Right ventricle myocardium superior (tissue), 1 donor: ENCODE results near the gene PPP1R1A. TPM values are rescaled to one million over a fixed set of nuclear protein-coding genes. Genes with fewer than 3 reads are reported as not detected.

Experiments
- ATAC-seq: fragments of 200-7000 bp; cut with Tn5 transposase; one replicate; pipeline ENCODE4 v1.9.1; 2020; ENCODE audit warnings: mild to moderate bottlenecking; ENCODE audit not compliant: poor library complexity
- DNase-seq: peaks from one replicate; pipeline ENCODE4 v3.0.0-alpha.2; 2020
- intact Hi-C: fragments of 100-400 bp; cut with DNase I; formaldehyde crosslinking; loops from one replicate; pipeline ENCODE4 v1.11.2; 2022
- long read RNA-seq: library from polyadenylated mRNA; unstranded; transcript quantifications from one replicate; pipeline ENCODE4 v2.0.0, GENCODE V29; 2021
- total RNA-seq: library from RNA; stranded (reverse); fragmentation: NEBNext Ultra II Directional; extraction: Animal tissue kit (Norgen Biotek cat#: 25700); gene quantifications from one replicate; pipeline ENCODE4 v1.2.1, GENCODE V29; 2021
- donor health status: DM: no; HTN: yes; CAD: no; lungs with severe emphysema.

Gene PPP1R1A, protein sequence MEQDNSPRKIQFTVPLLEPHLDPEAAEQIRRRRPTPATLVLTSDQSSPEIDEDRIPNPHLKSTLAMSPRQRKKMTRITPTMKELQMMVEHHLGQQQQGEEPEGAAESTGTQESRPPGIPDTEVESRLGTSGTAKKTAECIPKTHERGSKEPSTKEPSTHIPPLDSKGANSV
- 192 TPM for total RNA-seq
- long read RNA-seq, transcript PPP1R1A-201 (7 exons, 1,826 nt): major isoform, 327 of 359 reads
- long read RNA-seq, partial matches to known transcripts: 7 of 359 reads
- long read RNA-seq, other reads (novel, unspliced or antisense): 25 of 359 reads

DNA sequence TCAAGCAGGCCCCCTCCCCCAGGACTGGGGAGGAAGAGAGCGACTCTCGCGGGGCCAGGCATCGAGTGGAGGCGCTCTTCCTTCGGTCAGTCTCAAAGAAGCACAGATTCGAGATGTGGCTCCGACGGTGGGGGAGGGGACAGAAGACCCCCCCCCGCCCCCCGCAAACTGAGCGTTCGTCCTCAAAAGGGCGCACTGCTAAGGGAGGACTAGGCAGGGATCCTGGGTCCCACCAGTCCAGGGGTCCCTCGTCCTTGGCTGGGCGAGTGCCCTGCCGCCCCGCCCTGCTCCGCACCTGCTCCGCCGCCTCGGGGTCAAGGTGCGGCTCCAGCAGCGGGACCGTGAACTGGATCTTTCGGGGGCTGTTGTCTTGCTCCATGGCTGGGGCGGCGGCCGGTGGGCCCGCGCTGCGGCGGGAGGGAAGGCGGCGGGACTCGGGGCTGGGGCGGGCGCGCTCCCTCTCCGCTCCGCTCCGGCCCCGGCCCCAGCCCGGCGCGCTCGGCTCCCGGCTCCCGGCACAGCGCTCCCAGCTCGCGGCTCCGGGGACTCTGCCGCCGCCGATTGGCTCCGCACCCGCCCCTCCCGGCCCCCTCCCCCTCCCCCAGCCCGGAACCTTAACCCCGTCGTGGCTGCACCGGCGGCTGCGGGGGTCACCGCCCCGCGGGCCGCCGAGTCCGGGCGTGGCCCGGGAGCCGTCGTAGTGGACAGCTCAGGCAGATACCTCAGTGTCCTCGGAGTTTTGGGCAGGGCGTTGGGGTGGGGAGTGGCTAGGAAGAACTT is at the start of gene PPP1R1A:
Gene PPP1R1A, minus strand, starts transcription at position 550 of the 780 bp plus-strand sequence. Its CDS starts 171 bp downstream, at position 379.
- ATAC-seq (peak; percentile 66), DNase-seq (peak; percentile 55)
- intact Hi-C loops: no loop called here

DNA sequence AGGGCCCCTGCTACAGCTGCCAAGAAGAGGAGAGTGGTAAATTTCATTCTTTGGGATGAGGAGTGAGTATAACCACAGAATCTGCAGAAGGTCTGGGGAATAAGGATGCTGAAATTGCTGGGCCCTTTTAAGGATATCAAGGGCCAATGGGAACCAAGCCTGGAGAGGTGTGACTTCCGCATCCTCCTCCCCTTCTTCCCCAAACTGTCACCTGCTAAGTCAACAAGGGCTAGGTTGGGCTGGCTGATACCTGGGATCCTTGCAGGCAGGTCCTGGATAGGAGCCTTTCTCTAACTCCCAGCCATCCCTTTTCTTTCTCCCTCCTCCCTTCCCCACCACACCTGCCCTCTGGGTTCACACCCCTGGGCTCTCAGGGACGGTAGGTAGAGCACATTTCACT is 46.3 kb upstream of the PPP1R1A start, which contains the start of gene LACRT:
Gene LACRT, minus strand, starts transcription at position 101 of the 400 bp plus-strand sequence. Its CDS starts 54 bp downstream, at position 47.
- intact Hi-C loops: no loop called here
- ATAC-seq (no peak), DNase-seq (no peak)

DNA sequence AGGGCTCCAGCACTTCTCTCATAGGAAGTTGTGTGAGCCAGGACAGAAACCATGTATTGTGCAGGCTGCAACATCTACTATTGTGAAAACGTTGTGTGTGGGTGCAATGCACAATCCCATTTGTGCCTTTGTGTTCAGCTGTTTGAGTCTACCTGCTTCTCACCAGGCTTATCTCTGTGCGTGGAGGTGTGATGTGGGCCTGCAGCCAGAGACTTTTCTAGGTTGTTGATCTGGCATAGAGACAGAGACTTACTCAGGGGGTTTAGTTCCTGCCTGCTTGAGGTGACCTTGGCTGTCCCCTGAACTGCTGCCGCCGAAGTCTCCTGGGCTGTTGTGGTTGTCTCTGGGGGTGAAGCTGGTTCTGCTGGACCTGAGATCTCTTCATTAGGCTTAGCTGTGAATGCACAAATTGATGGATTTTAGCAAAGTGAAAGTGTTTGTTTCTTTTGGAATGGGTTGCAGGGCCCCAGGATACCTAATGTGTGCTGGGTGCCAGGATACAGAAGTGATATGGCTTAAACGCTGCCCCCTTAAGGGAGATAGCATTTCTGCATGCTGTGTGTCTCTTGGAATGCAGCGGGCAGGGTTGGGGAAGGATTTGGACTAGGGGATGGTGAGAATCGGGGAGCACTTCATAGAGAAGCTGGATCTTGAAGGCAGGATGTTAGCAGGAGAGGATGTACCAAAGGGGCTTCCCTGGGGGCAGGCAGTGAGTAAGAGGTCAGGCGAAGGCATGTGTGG is 43.7 kb upstream of the PPP1R1A start:
- intact Hi-C loops: no loop called here
- no peak for DNase-seq
- no peak for ATAC-seq

DNA sequence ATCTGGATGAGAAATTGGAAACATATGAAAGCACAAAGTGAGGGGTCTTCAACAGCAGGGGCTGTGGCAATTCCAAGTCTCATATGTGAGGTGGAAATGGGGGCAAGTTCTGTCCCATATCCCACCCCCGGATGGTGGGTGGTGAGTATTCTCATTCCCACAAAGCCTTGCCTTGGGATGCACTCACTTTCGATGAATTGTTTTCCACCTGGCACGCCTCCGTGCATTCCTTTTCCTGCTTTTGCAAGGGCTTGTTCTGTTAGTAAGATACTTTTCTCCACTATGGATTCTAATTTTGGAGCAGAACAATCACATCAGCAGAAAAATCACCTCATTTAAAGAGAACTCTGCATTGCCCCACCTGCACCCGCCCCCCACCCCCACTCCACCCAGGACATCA is 43.1 kb upstream of the PPP1R1A start:
- intact Hi-C loops: no loop called here
- ATAC-seq (no peak), DNase-seq (no peak)

DNA sequence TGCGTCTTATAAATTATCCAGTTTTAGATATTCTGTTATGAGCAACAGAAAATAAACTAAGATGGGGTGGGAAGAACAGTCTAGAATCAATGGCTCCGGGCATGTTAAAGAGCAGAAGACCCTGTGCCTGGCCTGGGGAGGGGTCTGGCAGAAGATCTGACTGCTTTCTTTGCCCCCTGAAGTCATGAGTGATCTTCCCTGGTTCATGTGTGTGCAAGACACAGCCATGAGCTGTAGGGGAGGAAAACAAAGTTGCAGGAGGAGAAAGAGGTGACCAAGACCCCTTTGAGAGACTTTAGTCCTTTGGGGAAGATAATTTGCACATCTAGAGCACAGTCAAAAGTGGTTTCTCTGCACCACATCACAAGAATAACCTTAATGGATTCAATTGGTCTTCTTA is 41.5 kb upstream of the PPP1R1A start:
- no peak for ATAC-seq
- DNase-seq: no peak
- intact Hi-C loops: no loop called here

DNA sequence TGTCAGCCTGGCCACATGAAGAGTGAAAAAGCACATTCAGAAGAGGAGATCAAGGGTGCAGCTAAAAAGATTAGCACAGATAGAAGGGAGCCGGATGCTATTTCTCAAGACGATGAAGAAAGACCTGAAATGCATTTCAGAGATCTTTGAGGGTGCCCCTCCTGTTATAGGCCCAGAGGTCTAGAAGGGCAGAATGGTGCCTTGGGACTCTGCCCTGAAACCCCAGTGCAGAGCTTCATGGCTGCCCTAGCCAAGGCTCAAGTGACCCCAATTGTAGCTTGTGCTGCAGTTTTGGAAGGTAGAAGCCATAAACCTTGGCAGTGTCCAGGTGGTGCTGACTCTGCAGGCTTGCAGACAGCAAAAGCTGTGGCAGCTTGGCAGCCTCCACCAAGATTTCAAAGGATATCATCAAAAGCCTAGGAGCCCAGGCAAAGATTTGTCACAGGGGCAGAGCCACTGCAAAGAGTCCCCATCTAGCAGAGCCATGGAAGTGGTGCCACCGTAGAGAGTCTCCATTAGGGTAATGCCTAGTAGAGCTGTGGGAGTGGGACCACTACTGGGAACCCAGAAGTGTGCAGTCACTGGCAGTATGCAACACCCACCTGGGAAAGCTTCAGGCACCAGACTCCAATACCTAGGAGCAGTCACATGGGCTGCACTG is 39.9 kb upstream of the PPP1R1A start:
- ATAC-seq (no peak), DNase-seq (no peak)
- intact Hi-C loops: no loop called here

DNA sequence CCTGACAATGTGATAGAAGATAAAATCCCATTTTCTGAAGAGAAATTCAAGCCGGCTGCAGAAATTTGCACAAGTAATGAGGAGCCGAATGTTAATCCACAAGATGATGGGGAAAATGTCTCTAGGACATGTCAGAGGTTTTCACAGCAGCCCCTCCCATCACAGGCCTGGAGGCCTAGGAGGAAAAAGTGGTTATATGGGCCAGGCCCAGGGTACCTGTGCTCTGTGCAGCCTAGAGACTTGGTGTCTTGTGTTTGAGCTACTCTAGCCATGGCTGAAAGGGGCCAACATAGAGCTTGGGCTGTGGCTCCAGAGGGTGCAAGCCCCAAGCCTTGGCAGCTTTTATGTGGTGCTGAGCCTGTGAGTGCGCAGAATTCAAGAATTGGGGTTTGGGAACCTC is 38.8 kb upstream of the PPP1R1A start:
- intact Hi-C loops: no loop called here
- ATAC-seq (no peak), DNase-seq (no peak)

DNA sequence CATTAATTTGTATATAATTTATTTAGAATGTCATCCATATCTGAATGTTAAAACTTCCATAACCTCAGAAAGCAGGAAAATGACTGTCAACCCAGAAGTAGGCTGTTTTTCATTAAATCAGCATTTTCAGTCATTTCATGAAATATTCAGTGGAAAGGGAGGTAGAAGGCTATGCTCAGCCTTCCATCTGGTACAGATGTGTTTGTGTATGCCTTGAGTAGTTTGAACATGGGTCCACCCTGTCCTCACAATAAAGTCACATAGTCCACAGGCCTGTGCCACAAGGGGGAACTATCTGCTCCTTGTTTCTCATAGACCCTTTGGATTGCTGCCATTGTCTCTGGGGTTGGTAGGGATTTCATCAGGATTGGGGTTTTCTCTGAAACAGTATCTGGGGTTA is 37.1 kb upstream of the PPP1R1A start:
- DNase-seq (no peak), ATAC-seq (no peak)
- intact Hi-C loops: no loop called here

DNA sequence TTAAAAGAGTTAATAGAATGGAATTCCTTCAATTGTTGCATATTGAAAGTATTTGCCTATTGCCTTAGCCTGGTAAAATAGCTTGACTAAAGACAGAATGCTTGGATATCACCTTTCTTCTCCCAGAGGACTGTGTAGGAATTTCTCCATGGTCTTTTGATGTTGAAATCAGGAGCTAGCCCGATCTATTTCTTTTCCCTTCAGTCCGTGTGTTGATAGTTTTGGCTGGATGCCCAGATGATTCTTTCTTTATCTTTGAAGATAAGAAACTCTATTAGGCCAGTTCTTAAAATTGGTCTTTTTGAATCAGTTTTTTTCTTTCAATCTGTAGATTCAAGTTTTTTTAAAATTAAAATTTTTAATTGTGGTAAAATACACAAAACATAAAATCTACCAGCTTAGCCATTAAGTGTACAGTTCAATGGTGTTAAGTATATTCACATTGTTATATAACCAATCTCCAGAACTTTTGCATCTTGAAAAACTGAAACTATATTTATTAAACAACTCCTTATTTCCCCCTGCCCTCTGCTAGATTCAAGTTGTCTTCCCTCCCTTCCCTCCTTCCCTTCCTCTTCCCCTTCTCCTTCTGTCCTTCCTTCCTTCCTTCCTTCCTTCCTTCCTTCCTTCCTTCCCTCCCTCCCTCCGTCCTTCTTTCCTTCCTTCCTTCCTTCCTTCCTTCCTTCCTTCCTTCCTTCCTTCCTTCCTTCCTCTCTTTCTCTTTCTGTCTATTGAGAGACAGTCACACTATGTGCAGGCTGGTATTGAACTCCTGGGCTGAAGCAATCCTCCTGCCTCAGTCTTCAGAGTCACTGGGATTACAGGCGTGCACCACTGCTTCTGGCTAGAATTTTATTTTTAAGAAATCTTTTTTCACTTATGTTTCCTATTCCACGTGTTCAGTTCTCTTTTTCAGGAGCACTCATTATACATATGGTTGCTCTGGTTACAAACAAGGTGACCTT is 36.1 kb upstream of the PPP1R1A start:
- intact Hi-C loops: no loop called here
- no peak for DNase-seq
- no peak for ATAC-seq

DNA sequence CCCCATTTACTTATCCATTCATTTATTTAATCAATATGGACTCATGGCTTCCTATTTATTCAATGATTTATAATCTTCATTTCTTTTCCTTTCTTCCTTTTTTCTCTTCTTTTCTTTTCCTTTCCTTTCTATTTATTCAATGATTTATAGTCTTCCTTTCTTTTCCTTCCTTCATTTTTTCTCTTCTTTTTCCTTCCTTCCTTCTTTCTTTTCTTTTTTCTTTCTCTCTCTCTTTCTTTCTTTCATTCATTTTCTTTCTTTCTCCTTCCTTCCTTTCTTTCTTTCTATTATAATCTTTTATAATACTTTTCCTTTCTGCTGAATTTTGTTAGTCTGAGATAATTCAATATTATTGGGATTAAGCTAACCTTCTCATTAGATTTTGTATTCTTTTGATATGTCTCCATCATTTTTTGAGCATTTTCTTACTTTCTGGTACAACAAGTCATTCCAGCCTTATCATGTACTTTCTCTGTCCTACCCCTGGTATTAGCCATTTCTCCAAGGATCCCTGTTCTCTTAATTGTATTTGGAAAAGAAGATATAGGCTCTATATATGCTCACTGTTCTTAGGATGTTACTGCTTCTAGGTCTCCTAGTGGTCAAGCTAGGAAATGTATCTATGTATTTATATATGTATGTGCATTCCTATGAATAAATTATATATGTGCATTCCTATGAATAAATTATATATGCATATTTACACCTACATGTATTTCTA is 34.2 kb upstream of the PPP1R1A start:
- intact Hi-C loops: no loop called here
- DNase-seq (no peak), ATAC-seq (no peak)

DNA sequence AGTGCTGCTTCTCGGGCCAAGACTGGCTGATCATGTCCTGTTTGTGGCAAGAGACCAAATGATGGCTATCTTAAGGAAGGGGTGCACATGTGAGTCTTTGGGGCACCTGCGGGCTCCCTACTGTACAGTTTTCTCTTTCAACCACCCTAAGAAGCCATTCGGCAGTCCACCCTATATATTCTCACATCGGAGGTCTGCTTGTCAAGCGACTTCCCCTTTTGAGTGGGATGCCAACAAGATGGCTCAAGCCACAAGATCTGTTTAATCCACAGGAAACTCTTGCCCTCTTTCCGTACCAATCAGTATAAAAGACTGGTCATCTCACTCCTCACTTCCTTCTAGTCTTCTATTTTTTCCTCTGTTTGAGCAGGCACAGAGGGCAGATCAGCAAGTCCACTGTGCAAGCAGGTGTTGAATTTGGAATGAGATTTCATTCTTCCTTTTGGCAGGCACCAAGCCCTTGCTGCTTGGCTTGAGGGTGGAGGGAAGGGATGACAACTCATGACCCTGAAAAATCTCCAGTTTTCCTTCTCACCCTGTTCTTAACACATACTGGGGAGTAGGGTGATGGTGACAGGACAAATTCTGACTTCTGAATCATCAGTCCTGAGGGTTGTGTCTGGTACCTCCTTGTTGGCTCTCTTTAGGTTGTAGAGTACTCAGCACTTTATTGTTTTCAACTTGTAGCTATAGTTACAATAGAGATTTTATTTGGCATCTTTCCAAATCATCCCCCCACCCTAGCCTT is 28.6 kb upstream of the PPP1R1A start:
- intact Hi-C loops: no loop called here
- no peak for DNase-seq
- ATAC-seq: no peak

DNA sequence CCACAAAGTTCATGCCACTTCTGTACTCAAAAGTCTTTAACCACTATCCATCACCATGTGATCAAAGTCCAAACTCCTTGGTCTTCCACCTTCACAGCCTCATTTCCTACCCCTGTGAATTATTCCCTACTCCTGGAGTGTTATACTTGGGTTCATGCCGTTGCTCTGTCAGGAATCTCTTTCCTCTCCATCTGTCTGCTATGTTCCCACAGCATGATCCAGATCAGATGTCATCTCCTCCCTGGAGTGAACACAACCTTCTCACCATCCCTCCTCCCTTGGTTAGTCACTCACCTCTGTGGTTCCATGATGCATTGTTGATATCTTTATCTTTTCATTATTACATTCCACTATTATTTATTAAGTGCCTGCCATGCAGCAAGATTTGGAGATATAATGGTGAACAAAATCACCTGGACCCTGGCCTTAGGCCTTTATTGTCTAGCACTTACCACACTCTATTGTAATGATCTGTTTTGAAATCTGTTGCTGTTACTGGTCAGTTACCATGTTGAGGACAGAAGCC is 23.8 kb upstream of the PPP1R1A start:
- ATAC-seq (no peak), DNase-seq (no peak)
- intact Hi-C loops: no loop called here

DNA sequence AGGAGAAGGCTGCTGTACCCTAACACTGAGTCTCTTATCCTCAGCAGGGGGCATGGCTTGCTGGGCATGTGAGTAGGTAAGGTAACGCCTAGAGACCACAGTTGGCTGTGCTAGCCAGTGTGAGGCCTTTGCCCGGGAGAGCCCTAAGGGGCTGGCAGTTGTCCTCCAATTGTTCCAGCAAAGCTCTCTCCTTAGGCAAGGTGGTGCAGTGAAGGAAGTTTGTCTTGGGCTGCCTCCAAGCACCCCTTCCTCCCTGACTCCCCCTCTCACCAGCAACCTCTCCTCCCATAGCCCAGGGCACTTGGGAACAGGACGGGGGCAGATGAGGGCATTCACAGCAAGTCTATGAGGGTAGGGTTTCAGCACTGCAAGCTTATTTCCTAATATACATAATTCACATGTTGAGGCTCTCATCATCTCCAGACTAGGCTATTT is 23.3 kb upstream of the PPP1R1A start:
- DNase-seq (no peak), ATAC-seq (no peak)
- intact Hi-C loops: no loop called here

DNA sequence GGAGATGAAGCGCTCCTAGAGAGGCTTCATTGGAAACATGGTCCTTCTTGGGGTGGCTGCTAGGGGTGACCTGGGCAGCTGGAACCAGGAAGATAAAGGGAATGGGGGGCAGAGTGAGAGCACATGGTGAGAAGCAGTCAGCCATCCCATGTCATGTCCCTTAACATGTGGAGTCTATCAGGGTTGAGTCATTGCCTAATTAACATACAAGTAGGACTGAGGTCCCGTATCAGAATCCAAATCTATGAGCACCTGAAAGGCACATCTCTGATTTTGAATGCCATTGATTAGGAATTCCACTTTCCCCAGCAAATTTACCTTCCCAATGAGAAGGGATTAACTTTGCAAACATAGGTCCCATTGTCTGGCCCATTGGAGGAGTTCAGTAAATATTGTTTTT is 20.3 kb upstream of the PPP1R1A start:
- DNase-seq (no peak), ATAC-seq (no peak)
- intact Hi-C loops: no loop called here

DNA sequence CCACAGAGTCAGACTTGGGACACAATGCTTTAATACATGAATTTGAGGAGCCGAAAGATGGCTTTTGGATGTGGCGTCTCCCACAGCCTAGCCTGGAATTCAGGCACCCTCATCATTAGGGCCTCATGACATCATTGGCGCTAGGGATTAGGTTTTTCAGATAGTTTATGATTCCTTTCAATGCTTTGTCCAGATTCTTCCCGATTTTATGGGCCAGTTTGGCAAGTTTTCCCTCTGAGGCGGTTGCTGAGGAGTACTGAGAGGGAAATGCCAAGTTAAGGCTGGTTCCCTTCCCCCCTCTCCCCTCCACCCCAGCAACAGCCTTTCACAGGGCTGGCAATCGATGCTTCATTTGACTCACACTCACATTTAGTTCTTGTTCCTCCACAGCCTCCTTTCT is 19.7 kb upstream of the PPP1R1A start:
- intact Hi-C loops: no loop called here
- DNase-seq: no peak
- ATAC-seq: no peak

DNA sequence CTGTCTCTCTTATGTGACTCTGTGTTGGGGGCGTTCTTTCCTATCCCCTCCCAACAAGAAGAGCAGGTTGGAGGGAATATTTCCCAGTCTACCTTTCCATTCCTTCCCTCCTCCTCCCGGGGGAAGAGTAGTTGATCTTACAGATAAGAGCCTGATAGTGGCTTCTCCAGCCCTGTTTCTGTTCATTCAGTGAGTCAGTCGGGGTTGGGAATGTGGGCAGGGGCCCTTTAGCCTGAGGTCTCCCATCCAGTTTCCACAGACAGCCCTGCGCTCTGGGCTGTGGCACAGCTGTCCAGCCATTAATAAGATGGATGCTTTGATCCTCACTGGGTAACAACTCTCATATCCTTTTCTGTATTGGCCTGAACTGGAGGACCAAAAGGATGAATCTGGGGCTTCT is 18.1 kb upstream of the PPP1R1A start:
- DNase-seq (no peak), ATAC-seq (no peak)
- intact Hi-C loops: no loop called here
